ENCODE results near the gene HLA-DMA. TPM values are rescaled to one million over a fixed set of nuclear protein-coding genes. Genes with fewer than 3 reads are reported as not detected.

Gene HLA-DMA
- total and polyA plus RNA-seq, 2 of the 13 experiments (the other 11 are each of a cell fraction or from before 2014, with no cell fraction given) = 0.70 to 0.71 TPM

- 0 out of 2 replicates have a peak, but pooled peaks have one; percentile 17 for TF ChIP-seq CTCF (CRISPR knock-in tag; IDR thresholded peaks at IDR 0.05)
- TF ChIP-seq RARG (CRISPR knock-in tag; IDR thresholded peaks at IDR 0.05; ENCODE audit: low read depth) = no peak
- peak; percentile 33 for TF ChIP-seq IKZF4 (CRISPR knock-in tag; IDR thresholded peaks at IDR 0.05; ENCODE audit: borderline replicate concordance, low read depth, not compliant biosample characterization)
- TF ChIP-seq ELF3 (CRISPR knock-in tag; IDR thresholded peaks at IDR 0.05) = peak; percentile 43; the same call in 1 of the 2 replicates
- peak; percentile 97 for TF ChIP-seq HOXA5 (CRISPR knock-in tag; IDR thresholded peaks at IDR 0.05)
- TF ChIP-seq ELF1 (CRISPR knock-in tag; IDR thresholded peaks at IDR 0.05) = peak; percentile 57
- TF ChIP-seq TBX2 (CRISPR knock-in tag; IDR thresholded peaks at IDR 0.05; ENCODE audit: borderline replicate concordance) = peak; percentile 51; the same call in 1 of the 2 replicates
- TF ChIP-seq AGO2 (optimal IDR thresholded peaks at IDR 0.05; ENCODE audit: low read depth, low read length) = peak; percentile 39
- peak; percentile 28 for TF ChIP-seq ZBTB10 (CRISPR knock-in tag; IDR thresholded peaks at IDR 0.05; ENCODE audit: borderline replicate concordance)
- peak; percentile 53; the same call in 1 of the 2 replicates for TF ChIP-seq SOX5 (CRISPR knock-in tag; IDR thresholded peaks at IDR 0.05; ENCODE audit: borderline replicate concordance)
- TF ChIP-seq ZFP36 (IDR thresholded peaks at IDR 0.05; ENCODE audit: borderline replicate concordance, low read depth, low read length, partially characterized antibody) = peak; percentile 11
- no peak; the same call in 1 of the 2 replicates for TF ChIP-seq POGK (CRISPR knock-in tag; conservative IDR thresholded peaks at IDR 0.05)
- no peak; the same call in none of the 2 replicates for TF ChIP-seq ZIK1 (CRISPR knock-in tag; IDR thresholded peaks at IDR 0.05; ENCODE audit: borderline replicate concordance, low read depth)
- TF ChIP-seq ZBTB33 (CRISPR knock-in tag; IDR thresholded peaks at IDR 0.05) = peak; percentile 99
- no peak for TF ChIP-seq RORA (CRISPR knock-in tag; IDR thresholded peaks at IDR 0.05)
- TF ChIP-seq HOXD1 (CRISPR knock-in tag; IDR thresholded peaks at IDR 0.05) = peak; percentile 64
- no peak; the same call in 1 of the 2 replicates for TF ChIP-seq TMF1 (CRISPR knock-in tag; IDR thresholded peaks at IDR 0.05; ENCODE audit: low read depth)
- 0 out of 2 replicates have a peak, but pooled peaks have one; percentile 68 for TF ChIP-seq ZNF713 (CRISPR knock-in tag; IDR thresholded peaks at IDR 0.05)
- peak; percentile 61 for TF ChIP-seq HNRNPK (IDR thresholded peaks at IDR 0.05; ENCODE audit: low read depth, low read length, poor library complexity, severe bottlenecking)
- peak; percentile 72 for TF ChIP-seq ATF3 (CRISPR knock-in tag; IDR thresholded peaks at IDR 0.05)
These were observed 18.9 kb upstream of the HLA-DMA start (continued) for GRCh38 chr6:32971581-32972352.
